ENCODE results near the gene APOO.
"Not testable (repeated sequence)": the region's sequence is repeated elsewhere in the genome, so short reads cannot be mapped to it uniquely, and the experiment has no call there.

Gene APOO

DNA sequence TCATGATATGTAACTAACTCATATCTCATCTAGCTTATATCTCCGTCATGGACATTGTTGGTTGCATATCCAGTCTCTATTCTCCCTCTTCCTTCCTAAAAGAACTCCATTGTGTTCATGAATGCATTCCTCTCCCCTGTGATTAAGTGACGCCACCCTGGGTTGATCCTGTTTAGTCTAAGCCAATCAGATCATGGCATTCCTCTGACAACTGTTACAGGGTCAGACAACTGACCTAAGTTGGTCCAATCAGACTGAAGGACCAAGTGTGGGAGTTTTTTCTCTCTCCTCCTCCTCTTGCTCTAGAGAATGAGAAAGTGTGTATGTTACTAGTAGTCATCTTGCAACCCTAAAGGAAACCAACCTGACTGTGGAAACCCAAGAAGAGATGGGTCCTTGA is 3.6 kb downstream of the APOO start:
- TF ChIP-seq, protein P1, sequence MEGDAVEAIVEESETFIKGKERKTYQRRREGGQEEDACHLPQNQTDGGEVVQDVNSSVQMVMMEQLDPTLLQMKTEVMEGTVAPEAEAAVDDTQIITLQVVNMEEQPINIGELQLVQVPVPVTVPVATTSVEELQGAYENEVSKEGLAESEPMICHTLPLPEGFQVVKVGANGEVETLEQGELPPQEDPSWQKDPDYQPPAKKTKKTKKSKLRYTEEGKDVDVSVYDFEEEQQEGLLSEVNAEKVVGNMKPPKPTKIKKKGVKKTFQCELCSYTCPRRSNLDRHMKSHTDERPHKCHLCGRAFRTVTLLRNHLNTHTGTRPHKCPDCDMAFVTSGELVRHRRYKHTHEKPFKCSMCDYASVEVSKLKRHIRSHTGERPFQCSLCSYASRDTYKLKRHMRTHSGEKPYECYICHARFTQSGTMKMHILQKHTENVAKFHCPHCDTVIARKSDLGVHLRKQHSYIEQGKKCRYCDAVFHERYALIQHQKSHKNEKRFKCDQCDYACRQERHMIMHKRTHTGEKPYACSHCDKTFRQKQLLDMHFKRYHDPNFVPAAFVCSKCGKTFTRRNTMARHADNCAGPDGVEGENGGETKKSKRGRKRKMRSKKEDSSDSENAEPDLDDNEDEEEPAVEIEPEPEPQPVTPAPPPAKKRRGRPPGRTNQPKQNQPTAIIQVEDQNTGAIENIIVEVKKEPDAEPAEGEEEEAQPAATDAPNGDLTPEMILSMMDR (IDR thresholded peaks at IDR 0.05; ENCODE audit: low read depth, low read length): no peak
- no peak for DNase-seq (ENCODE audit: extremely low read depth, low read depth)

DNA sequence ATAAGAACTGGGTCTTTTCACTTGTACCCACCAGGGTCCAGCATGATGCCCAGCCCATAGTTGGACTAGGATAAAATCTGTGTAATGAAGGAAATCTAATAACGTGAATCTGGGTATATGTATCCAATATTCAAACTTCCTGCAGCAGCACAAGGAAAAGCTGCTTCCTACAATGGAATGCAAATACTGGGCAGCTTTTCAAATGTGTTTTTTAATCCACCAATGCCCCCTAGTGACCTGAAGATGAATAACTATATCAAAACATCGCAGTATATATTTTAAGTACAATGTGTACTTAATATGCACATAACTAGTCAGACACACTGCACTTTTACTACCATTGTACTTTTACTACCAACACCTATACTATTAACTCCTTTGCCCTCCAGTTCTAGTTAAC is 5.3 kb downstream of the APOO start:
- DNase-seq (ENCODE audit: extremely low read depth, low read depth): peak; percentile 18

DNA sequence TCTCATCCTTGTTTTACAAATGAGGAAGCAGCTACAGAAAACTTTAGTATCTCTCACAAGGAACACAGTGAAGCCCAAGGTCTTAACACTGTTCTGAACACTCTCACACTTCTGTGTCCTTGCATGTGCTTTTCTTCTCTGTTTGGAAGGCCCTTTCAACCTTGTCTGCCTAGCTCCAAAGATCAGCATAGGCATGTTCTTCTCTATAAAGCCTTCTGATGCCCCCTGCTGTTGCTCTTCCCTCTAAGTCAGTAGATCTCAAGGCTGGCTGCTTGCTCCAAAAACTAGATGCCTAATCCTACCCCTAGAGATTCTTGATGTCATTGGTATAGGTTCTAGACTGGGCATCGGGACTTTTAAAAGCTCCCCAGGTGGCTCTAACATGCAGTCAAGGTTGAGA is 5.9 kb downstream of the APOO start:
- peak; percentile 45 for DNase-seq (ENCODE audit: extremely low read depth, low read depth)

More for the DNA sequence above, 5.3 kb downstream of the APOO start:
- TF ChIP-seq, protein P1 (IDR thresholded peaks at IDR 0.05; ENCODE audit: low read depth, low read length): peak; percentile 47

DNA sequence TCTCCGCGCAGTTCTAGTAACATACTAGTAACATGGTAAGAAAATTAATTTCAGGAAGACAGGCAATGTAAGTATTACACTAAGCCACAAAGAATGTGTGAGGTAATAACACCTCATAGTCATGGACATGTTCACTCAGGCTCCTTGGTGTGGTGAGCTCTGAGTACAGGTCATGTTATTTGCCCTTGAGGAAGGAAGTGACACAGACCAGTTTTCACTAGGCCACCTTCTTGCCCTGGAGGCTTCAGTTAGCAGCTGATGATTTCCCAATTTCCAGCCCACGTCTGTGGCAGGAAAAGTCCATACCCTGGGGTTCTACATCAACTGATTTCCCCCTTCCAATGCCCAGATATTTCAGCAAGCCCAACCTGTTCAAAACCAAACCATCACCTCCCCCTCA is 6.7 kb downstream of the APOO start:
- TF ChIP-seq, protein P1 (IDR thresholded peaks at IDR 0.05; ENCODE audit: low read depth, low read length): no peak
- no peak for DNase-seq (ENCODE audit: extremely low read depth, low read depth)

More for the DNA sequence above, 5.9 kb downstream of the APOO start:
- TF ChIP-seq, protein P1 (IDR thresholded peaks at IDR 0.05; ENCODE audit: low read depth, low read length): peak; percentile 59

DNA sequence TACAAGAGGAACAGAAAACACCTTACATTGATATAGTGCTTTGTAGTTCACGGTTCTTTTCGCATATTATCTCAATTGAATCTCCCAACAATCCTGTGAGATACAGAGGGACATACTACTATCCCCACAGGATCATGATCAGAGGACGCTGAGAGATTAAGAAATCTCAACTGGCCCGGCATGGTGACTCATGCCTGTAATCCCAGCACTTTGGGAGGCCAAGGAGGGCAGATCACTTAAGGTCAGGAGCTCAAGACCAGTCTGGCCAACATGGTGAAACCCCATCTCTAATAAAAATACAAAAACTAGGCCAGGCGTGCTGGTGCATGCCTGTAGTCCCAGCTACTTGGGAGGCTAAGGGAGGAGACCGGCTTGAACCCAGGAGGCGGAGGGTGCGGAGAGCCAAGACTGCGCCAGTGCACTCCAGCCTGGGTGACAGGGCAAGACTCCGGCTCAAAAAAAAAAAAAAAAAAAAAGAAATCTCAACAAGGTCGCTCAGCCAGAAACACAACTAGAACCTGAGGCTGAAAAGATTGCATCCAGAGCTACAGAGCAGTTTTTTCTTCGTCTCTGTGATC is 7.4 kb downstream of the APOO start:
- DNase-seq (ENCODE audit: extremely low read depth, low read depth): no peak
- TF ChIP-seq, protein P1 (IDR thresholded peaks at IDR 0.05; ENCODE audit: low read depth, low read length): no peak

DNA sequence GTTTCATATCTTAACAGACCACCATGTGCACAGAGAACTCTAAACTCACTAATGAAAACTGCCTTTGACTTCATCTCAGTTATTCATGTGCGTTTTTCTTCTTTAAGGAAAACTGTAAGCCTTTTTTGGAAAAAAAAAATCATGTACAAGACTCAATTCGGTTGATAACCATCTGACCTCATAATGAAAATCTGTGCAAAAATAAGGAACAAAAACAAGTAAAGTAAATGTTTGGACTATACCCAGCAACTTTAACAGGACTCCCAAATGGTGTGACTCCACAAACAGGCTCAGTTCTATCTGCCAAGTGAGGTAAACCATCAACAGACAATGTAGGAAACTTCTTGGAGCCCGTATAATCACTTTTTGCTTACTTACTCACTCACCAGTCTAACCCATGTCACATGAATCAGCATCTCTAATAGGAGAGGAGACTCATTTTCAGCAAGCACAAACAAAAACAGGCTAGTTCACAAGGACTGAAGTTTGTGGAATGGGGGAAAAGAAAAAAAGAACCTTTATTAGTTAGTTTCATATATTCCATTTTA is 9.3 kb downstream of the APOO start:
- DNase-seq (ENCODE audit: extremely low read depth, low read depth): no peak

DNA sequence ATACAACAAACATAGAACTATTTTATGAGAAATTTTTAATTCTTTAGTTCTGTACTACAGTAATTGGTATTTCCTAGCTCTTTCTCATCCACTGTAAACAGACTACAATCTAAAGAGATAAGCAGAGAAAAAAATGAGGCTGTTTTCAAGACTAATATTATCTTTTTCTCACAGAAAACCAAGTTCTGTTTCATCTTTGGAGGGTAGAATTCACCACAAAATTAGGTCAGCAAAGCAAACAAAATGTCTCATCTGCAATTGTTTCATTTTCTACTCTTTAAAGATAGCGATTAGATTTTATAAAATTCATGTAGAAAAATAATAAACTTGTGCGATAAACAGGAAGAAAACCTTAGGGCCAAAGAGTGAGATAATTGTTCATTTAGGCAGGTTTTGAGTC is 10.8 kb downstream of the APOO start:
- DNase-seq (ENCODE audit: extremely low read depth, low read depth): no peak
- TF ChIP-seq, protein P1 (IDR thresholded peaks at IDR 0.05; ENCODE audit: low read depth, low read length): no peak

More for the DNA sequence above, 9.3 kb downstream of the APOO start:
- TF ChIP-seq, protein P1 (IDR thresholded peaks at IDR 0.05; ENCODE audit: low read depth, low read length): no peak

DNA sequence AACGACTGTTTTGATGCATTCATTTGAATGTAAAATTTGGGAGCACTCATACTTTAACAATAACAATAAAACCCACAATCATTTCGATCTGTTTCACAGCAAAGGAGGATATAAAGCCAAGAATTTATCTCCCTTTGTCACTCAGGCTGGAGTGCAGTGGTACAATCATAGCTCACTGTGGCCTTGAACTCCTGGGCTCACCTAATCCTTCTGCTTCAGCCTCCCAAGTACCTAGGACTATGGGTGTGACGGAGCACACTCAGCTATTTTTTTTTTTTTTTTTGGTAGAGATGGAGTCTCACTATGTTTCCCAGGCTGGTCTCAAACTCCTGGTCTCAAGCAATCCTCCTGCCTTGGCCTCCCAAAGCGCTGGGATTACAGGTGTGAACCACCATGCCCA is 11.2 kb downstream of the APOO start:
- not testable (repeated sequence) for DNase-seq (ENCODE audit: extremely low read depth, low read depth)

DNA sequence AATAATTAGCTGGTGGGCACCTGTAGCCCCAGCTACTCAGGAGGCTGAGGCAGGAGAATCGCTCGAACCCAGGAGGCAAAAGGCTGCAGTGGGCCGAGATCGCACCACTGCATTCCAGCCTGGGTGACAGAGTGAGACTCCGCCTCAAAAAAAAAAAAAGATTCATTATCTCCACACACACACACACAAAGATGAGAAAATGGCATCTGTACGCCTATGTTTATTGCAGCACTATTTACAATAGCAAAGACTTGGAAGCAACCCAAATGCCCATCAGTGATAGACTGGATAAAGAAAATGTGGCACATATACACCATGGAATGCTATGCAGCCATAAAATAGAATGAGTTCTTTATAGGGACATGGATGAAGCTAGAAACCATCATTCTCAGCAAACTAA is 12.7 kb downstream of the APOO start:
- DNase-seq (ENCODE audit: extremely low read depth, low read depth): not testable (repeated sequence)
